HG02981 (cell line): ENCODE data around the gene CYB561D1.

ENCODE experiments used
- ATAC-seq: cut with Tn5 transposase; IDR thresholded peaks from one replicate; pipeline ENCODE4 v1.9.1; 2021; ENCODE audit warnings: mild to moderate bottlenecking, moderate library complexity; ENCODE audit not compliant: unreplicated experiment

CYB561D1 gene

GRCh38 chr1:109527846-109528695 lies 34.2 kb downstream of the CYB561D1 start:
- ATAC-seq = no peak

GRCh38 chr1:109528712-109529111 lies 34.8 kb downstream of the CYB561D1 start:
- no peak for ATAC-seq

GRCh38 chr1:109529881-109530456 lies 36.1 kb downstream of the CYB561D1 start:
- ATAC-seq = no peak

- no peak for ATAC-seq
These were observed 36.7 kb downstream of the CYB561D1 start for GRCh38 chr1:109530457-109531087.

- no peak for ATAC-seq
These were observed 37.5 kb downstream of the CYB561D1 start for GRCh38 chr1:109531380-109531779.

GRCh38 chr1:109531826-109532364 lies 38.0 kb downstream of the CYB561D1 start:
- no peak for ATAC-seq

GRCh38 chr1:109532365-109533136 lies 38.7 kb downstream of the CYB561D1 start:
- ATAC-seq = peak; percentile 62

- no peak for ATAC-seq
These were observed 40.5 kb downstream of the CYB561D1 start for GRCh38 chr1:109534307-109534858.

- no peak for ATAC-seq
These were observed 41.6 kb downstream of the CYB561D1 start for GRCh38 chr1:109535481-109535880.

GRCh38 chr1:109535971-109536491 lies 42.1 kb downstream of the CYB561D1 start:
- ATAC-seq = no peak

- no peak for ATAC-seq
These were observed 43.7 kb downstream of the CYB561D1 start for GRCh38 chr1:109537450-109538178.

GRCh38 chr1:109538827-109539555 lies 45.1 kb downstream of the CYB561D1 start:
- no peak for ATAC-seq

- no peak for ATAC-seq
These were observed 45.8 kb downstream of the CYB561D1 start, which contains the start of gene GPR61 for GRCh38 chr1:109539676-109540075. Gene GPR61, plus strand, starts transcription at chr1:109539872. Its CDS starts 3,151 bp downstream, at chr1:109543023.

GRCh38 chr1:109541102-109541501 lies 47.2 kb downstream of the CYB561D1 start:
- ATAC-seq = no peak

- no peak for ATAC-seq
These were observed 48.8 kb downstream of the CYB561D1 start for GRCh38 chr1:109542657-109543056.

GRCh38 chr1:109543283-109543987 lies 49.5 kb downstream of the CYB561D1 start:
- no peak for ATAC-seq

- no peak for ATAC-seq
These were observed 50.3 kb downstream of the CYB561D1 start for GRCh38 chr1:109543988-109544735.
